Activated naive CD8-positive, alpha-beta T cell (primary cell): ENCODE measurements around the gene TSHR.

Experiments
- H3K27ac Mint-ChIP-seq: one replicate; pipeline ENCODE4 v1.8.0; 2021; ENCODE audit warnings: mixed read lengths
- H3K27me3 Mint-ChIP-seq: one replicate; pipeline ENCODE4 v1.8.0; 2021; ENCODE audit warnings: mixed read lengths
- H3K36me3 Mint-ChIP-seq: one replicate; pipeline ENCODE4 v1.8.0; 2021; ENCODE audit warnings: mixed read lengths
- H3K4me1 Mint-ChIP-seq: one replicate; pipeline ENCODE4 v1.8.0; 2021; ENCODE audit warnings: low read depth, mixed read lengths
- H3K4me3 Mint-ChIP-seq: one replicate; pipeline ENCODE4 v1.8.0; 2021; ENCODE audit warnings: mild to moderate bottlenecking, mixed read lengths
- H3K9me3 Mint-ChIP-seq: one replicate; pipeline ENCODE4 v1.8.0; 2021; ENCODE audit warnings: low read depth, mixed read lengths

The TSHR gene

DNA sequence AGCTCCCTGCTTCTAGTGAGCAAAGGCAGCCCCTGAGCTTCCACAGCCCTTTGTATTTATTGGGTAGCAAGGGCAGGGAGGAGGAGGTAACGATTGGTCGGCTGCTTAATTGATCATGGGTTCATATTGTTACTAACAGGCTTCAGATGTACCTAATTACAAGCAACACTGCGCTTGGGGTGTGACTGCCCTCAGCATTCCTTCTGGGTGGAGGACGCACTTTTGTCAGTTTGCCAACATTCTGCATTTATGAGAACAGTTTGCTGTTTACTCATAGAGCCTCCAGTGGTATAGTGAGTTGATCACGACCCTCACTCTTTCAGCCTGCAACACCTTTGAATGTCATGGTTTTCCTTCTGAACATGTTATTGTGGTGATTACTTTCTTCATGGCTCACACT is 9.6 kb downstream of the TSHR start:
- Mint-ChIP-seq H3K4me1 (peaks cover 4% of the 10 kb centered on the region), H3K27me3 (peaks cover 3% of the 10 kb centered on the region), H3K4me3 (no peak overlapping the region), H3K27ac (no peak overlapping the region), H3K36me3 (no peaks in the 10 kb centered on the region), H3K9me3 (no peaks in the 10 kb centered on the region)

DNA sequence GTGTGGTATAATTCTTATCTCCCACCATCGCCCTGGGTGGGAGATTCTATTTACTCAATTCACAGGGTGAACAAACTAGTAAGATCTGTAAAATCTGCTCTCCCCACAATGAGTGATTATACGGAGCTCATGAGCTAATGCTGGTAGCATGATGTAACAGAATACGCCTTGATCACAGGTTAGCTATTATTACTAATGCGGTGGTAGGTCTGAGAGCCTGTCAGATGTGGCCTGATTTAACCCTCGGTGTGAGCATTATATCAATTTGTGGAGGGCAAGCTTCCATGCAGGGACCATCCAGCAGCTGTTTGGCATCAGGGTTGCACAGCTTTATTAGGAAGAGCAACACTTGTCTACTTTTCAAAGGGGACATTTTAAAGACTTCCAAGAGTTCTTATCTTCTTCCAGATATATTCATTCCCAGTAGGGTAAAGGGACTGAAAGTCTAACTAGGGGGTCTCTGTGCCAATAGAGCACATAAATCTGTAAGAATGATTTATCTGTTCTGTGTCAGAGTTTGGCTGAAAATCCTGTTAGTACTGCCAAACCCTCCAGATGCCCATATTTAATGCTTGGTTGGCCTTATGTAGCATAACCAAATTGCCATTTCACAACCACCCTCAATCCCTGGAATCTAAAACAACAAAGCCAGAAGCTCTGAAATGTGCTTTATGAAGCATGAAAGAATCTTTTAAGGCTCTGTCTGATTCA is 18.7 kb downstream of the TSHR start:
- no peaks in the 10 kb centered on the region for H3K9me3 Mint-ChIP-seq
- peaks cover 13% of the 10 kb centered on the region for H3K4me1 Mint-ChIP-seq
- H3K27ac Mint-ChIP-seq = no peak overlapping the region
- H3K36me3 Mint-ChIP-seq = no peaks in the 10 kb centered on the region
- peaks cover 3% of the 10 kb centered on the region for H3K27me3 Mint-ChIP-seq
- H3K4me3 Mint-ChIP-seq = no peak overlapping the region

DNA sequence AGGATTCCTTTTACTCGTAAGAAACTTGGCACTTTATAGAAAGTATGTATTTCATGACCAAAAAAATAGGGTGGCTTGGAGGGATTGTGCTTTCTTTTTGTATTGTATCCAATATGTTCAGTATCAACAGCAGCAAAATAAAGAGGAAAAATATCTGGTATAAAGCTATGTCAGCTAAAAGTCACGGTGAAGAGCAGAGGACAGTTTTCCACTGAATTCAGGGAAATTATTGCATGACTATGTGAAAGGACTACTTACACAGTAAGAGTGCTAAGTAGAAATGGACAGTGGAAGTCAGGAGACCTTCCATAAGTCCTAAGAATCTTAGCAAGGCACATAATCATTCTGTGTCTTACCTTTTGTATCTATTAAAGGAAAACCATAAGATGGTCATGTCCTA is 19.3 kb downstream of the TSHR start:
- Mint-ChIP-seq H3K27me3 (peaks cover 3% of the 10 kb centered on the region), H3K4me3 (no peak overlapping the region), H3K36me3 (no peaks in the 10 kb centered on the region), H3K27ac (no peak overlapping the region), H3K4me1 (peaks cover 13% of the 10 kb centered on the region), H3K9me3 (no peaks in the 10 kb centered on the region)

DNA sequence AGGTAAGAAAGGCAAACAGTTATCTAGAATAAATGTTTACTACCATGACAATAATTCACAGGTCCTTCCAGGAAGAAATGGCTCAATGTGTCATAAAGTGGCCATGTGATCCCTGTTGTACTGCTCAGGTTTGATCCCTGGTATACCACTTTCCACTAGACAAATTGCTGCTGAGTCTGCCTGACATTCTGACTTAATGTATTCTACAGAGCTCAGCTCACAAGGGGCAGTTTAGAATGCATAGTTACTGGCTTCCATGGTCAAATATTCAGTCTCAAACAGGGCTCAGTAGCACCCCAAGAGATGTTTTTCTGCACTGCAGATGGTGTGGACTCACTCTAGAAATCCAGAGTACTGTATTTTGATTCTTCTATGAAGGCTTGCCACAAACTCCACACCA is 21.8 kb downstream of the TSHR start:
- Mint-ChIP-seq H3K4me3 (no peak overlapping the region), H3K27me3 (peaks cover 2% of the 10 kb centered on the region), H3K27ac (no peak overlapping the region), H3K9me3 (no peaks in the 10 kb centered on the region), H3K4me1 (peaks cover 13% of the 10 kb centered on the region), H3K36me3 (no peaks in the 10 kb centered on the region)

DNA sequence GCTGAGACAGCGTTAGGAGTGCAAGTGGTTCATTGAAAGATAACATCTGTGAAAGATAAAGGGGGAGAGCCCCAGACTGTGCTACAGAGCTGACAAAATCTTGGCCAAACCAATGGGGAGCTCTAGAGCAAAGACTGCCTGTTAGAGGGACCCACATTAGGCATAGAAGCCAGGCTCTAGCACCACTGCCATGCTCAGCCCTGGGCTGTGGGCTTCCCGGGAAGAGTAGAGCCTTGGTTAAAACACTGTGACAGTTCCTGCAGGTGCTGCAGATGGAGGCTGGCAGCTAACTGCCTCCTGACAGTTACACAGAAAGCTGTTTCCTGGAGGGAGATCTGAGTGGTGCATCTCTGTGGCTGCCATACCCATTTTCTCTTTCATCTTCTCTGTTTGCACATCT is 23.0 kb downstream of the TSHR start:
- no peak overlapping the region for H3K4me3 Mint-ChIP-seq
- H3K27me3 Mint-ChIP-seq = peaks cover under 1% of the 10 kb centered on the region
- no peak overlapping the region for H3K27ac Mint-ChIP-seq
- no peaks in the 10 kb centered on the region for H3K9me3 Mint-ChIP-seq
- peaks cover 11% of the 10 kb centered on the region for H3K4me1 Mint-ChIP-seq
- H3K36me3 Mint-ChIP-seq = no peaks in the 10 kb centered on the region

DNA sequence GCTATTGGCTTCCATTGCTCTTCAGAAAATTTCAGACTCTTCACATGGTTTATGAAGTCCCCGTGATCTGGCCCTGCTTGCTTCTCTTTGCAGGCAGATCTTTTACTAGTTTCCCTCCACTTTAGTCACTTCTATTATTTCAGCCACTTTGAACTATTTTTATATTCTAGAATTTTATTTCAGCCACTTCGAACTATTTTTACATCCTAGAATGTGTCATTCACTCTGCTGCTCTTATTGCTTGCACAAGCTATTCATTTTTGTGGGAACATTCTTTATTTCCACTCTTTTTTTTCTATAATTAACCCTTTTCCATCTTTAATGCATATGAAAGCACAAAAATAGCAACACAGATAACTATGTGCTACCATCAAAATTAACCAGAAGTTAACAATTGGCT is 24.5 kb downstream of the TSHR start:
- no peaks in the 10 kb centered on the region for H3K27me3 Mint-ChIP-seq
- no peak overlapping the region for H3K27ac Mint-ChIP-seq
- H3K36me3 Mint-ChIP-seq = no peaks in the 10 kb centered on the region
- H3K9me3 Mint-ChIP-seq = no peaks in the 10 kb centered on the region
- H3K4me1 Mint-ChIP-seq = peaks cover 5% of the 10 kb centered on the region
- no peak overlapping the region for H3K4me3 Mint-ChIP-seq

DNA sequence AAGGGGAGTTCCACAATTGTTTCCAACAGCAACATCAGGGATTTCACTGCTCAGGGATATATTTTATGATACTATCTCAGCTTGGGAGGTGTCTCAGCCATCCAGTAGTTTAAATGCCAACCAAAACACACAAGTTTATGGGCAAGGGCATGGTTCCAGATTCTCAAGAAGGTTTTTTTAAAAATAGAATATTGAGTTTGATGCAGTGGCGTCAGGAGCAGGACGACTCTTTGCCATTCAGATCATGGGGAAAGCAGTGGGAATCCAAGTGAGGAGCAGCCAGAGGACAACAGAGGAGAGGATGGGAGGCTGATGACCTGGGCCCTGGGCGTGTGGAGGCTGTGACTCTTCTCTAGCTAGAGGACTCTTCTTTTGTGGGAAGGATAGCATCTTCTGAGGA is 25.7 kb downstream of the TSHR start:
- no peak overlapping the region for H3K27ac Mint-ChIP-seq
- no peak overlapping the region for H3K4me3 Mint-ChIP-seq
- no peaks in the 10 kb centered on the region for H3K9me3 Mint-ChIP-seq
- peaks cover 5% of the 10 kb centered on the region for H3K4me1 Mint-ChIP-seq
- peaks cover 3% of the 10 kb centered on the region for H3K27me3 Mint-ChIP-seq
- H3K36me3 Mint-ChIP-seq = no peaks in the 10 kb centered on the region

DNA sequence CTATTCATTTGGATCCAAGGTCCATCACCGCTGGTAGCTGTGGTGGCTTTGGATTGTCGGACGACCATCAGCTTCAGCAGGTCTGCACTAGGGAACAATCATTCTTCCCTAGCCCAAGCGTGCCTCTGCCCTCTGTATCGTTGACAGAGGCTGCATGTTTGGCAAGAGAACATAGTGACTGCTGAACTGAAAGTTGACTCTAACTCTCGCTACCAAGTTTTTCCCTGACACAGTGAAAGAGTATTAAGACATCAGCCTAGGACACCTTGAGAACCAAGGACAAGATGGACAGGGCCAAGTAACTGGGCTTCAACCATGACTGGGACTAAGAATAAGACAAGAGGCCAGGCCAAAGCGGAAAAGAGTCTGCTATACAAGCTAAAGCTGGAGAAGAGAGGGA is 26.3 kb downstream of the TSHR start:
- Mint-ChIP-seq H3K27me3 (peaks cover 3% of the 10 kb centered on the region), H3K4me1 (peaks cover 5% of the 10 kb centered on the region), H3K9me3 (no peaks in the 10 kb centered on the region), H3K36me3 (no peaks in the 10 kb centered on the region), H3K27ac (no peak overlapping the region), H3K4me3 (no peak overlapping the region)

DNA sequence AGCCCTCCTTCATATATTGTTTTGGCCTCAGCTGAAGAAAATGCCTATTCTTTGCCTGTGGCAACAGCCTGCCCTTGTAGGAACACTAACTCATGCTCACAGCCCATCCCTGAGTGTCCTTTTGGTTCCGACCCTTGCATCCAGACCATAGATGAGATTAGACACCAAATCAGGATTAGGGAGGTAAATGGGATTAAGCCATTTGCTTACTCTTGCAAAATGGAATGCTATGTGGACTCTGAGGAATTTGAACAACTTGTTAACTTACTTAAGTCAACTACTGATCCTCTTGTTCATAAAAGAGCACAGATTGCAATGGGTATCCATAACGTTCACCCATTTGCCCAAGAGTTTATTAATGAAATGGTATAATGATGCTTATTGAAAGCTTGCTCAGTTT is 27.3 kb downstream of the TSHR start:
- peaks cover 3% of the 10 kb centered on the region for H3K27me3 Mint-ChIP-seq
- no peak overlapping the region for H3K27ac Mint-ChIP-seq
- no peaks in the 10 kb centered on the region for H3K36me3 Mint-ChIP-seq
- H3K4me1 Mint-ChIP-seq = peaks cover 5% of the 10 kb centered on the region
- no peak overlapping the region for H3K4me3 Mint-ChIP-seq
- H3K9me3 Mint-ChIP-seq = no peaks in the 10 kb centered on the region

DNA sequence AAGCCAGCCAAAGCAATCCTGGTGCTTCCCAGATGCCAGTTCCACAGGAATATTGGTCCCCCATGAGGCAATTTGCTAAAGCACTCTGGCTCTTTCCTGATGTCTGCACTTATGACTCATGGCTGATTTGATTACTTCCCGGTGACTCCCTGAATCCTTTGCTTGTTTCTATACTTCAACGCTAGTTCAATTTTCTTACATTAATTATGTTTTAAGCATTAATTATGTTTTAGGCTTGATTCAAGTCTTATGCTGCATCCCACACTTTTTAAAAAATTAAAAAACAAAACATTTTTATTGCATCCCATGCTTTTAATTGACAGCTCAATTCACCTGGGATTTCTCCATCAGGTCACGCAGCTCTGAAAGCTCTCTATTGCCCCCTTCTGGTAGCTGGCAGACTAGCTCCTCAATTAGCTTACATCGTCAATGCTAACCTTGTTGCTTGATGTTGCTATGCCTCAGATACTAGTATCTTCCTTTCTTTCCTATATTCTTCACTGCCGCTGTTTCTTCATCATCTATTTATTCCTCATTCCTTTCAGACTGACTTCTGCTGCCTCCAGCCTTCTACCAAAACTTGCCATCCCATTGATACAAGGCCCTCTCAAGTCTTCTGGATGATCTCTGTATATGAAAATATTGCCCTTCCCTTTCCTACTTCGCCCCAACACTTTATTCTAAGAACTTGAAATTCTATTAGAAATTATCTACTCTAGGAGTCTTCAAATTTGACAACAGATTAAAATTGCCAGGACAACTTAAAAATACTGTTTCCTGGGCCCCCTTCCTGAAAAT is 32.0 kb downstream of the TSHR start:
- no peaks in the 10 kb centered on the region for H3K9me3 Mint-ChIP-seq
- no peaks in the 10 kb centered on the region for H3K4me1 Mint-ChIP-seq

DNA sequence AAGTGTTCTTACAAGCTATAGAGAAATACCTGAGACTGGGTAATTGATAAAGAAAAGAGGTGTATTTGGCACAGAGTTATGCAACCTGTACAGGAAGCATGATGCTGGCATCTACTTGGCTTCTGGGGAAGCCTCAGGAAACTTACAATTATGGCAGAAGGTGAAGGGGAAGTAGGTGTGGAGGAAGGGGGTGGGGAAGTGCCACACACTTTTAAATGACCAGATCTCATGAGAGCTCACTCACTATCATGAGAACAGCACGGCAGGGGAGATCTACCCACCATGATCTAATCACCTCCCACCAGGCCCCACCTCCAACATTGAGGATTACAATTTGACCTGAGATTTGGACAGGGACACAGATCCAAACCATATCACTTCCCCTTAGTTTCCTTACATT is 32.8 kb downstream of the TSHR start:
- H3K27me3 Mint-ChIP-seq = peaks cover 8% of the 10 kb centered on the region
- H3K9me3 Mint-ChIP-seq = no peaks in the 10 kb centered on the region
- no peaks in the 10 kb centered on the region for H3K4me1 Mint-ChIP-seq
- H3K4me3 Mint-ChIP-seq = no peak overlapping the region
- H3K27ac Mint-ChIP-seq = no peak overlapping the region
- H3K36me3 Mint-ChIP-seq = no peaks in the 10 kb centered on the region

More for the DNA sequence above, 32.0 kb downstream of the TSHR start:
- H3K27me3 Mint-ChIP-seq = peaks cover 8% of the 10 kb centered on the region
- no peaks in the 10 kb centered on the region for H3K36me3 Mint-ChIP-seq
- no peak overlapping the region for H3K27ac Mint-ChIP-seq
- no peak overlapping the region for H3K4me3 Mint-ChIP-seq

DNA sequence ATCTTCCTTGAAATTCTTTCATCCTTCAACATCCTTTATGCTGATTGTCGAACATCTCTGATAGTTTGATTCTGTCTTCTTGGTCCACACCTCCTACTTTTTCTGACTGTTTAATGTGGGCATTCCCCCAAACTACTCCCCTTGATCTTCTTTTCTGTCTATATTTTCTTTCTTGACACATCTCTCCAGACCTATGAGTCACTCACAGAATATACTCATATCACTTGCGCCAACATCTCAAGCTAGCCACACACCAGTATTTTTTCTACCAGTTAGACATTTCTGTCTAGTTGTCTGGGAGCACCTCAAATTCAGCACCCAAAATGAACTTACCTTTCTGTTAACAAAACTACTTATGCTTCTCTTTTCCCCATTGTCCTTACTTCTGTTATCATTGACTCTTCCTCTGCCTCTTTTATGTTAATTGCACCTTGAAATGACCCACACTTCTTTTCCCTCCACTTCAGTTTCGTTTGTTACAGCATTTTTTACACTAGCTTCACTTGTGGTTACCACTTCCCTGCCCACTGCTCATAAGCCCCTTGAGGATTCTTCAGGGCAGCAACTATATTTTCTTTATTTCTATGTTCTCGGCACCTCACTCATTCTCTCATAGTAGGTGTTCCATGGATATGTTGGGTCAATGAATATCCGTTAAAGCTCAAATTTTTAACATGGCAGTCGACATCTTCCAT is 33.5 kb downstream of the TSHR start:
- Mint-ChIP-seq H3K9me3 (no peaks in the 10 kb centered on the region), H3K27ac (no peak overlapping the region), H3K36me3 (no peaks in the 10 kb centered on the region), H3K4me3 (no peak overlapping the region), H3K27me3 (peaks cover 8% of the 10 kb centered on the region), H3K4me1 (no peaks in the 10 kb centered on the region)

DNA sequence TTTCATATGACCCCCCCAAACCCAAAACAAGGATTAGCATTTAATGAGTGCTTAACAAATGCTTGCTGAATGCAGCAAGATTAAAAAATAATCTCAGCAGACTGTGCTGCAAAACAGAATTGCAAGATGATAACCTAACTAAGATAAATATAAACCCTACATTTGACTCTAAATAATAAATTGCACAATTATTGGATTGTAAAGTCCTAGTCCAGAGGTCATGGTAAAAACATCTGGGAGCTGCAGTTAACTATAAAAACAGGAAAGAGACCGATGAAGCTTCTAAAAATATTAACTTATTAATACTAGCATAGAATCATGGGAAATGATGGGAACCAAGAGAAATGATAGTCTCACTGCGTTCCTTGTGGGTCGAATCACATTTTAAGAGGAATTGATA is 37.2 kb downstream of the TSHR start:
- peaks cover 15% of the 10 kb centered on the region for H3K27me3 Mint-ChIP-seq
- no peak overlapping the region for H3K27ac Mint-ChIP-seq
- no peaks in the 10 kb centered on the region for H3K36me3 Mint-ChIP-seq
- H3K4me3 Mint-ChIP-seq = no peak overlapping the region
- H3K9me3 Mint-ChIP-seq = no peaks in the 10 kb centered on the region
- peaks cover 6% of the 10 kb centered on the region for H3K4me1 Mint-ChIP-seq

DNA sequence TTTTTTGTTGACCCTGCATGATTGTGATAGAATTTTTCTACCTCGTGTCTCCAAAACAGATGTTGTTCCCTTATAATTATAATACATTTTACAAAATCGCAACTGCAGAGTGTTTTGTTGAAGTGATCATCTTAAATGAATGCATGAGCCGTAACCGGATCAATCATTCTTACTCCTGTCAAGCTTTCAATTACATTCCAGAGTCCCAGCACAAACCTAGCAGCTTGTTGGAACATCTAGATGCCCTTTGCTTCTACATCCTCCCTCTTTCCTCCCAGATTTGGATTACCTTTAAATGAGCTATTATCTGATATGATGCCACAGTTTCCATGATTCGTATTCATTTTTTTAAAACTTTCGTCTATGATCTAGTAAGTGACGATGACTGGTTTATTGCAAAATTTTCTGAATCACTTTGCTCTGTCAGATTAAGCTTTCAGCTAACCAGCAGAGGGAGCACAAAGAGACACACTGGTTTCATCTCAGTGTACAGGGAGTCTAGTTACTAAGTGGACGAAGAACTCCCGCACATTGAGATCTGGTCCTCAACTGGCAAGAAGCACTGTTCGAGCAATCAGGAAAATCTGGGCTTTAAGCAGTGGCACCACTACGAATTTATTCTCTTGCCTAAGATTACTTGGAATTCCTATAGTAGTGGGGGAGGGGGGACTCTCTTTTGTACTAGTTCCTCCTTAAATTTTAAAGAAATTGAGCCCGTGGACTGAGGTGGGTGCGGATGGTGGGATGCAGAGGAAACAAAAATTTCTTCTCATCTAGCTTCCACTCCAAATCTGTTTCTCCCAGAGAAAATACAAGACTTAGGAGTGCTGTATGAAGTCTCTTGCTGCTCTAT is 40.9 kb downstream of the TSHR start:
- Mint-ChIP-seq H3K9me3 (no peaks in the 10 kb centered on the region), H3K36me3 (no peaks in the 10 kb centered on the region), H3K4me1 (peaks cover 6% of the 10 kb centered on the region), H3K4me3 (no peak overlapping the region), H3K27ac (no peak overlapping the region), H3K27me3 (peaks cover 13% of the 10 kb centered on the region)
